ENCODE data around the gene UBE2D3.

DNA sequence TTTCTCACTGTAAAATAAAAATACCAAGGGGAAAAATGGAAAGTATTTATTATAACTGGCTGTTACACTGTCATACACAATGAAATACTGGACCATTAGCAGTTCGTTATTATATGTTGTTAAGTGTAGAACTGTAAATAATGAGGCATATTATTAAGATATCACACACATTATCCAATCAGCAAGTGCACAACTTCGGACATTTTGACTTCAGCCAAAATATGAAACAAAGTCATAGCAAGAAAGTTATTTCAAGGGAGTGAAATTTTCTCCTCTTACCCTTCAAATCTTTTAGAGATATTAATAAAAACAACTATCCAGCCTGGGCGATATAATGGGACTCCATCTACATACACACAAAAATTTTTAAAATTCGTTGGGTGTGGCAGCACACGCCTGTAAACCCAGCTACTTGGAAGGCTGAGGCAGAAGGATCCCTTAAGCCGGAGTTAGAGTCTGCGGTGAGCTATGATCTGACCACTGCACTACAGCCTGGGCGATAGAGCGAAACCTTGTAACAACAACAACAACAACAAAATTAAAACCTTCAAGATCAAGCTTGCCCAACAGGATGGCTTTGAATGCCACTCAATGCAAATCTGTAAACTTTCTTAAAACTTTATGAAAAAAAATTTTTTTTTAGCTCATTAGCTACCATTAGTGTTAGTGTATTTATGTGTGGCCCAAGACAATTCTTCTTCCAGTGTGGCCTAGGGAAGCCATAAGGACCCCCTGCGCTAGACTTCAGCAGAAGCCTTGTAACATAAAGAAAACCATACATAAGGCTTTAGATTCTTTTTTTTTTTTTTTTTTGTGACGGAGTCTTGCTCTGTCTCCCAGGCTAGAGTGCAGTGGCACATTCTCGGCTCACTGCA is 40.2 kb upstream of the UBE2D3 start:
- TF ChIP-seq, protein P1, sequence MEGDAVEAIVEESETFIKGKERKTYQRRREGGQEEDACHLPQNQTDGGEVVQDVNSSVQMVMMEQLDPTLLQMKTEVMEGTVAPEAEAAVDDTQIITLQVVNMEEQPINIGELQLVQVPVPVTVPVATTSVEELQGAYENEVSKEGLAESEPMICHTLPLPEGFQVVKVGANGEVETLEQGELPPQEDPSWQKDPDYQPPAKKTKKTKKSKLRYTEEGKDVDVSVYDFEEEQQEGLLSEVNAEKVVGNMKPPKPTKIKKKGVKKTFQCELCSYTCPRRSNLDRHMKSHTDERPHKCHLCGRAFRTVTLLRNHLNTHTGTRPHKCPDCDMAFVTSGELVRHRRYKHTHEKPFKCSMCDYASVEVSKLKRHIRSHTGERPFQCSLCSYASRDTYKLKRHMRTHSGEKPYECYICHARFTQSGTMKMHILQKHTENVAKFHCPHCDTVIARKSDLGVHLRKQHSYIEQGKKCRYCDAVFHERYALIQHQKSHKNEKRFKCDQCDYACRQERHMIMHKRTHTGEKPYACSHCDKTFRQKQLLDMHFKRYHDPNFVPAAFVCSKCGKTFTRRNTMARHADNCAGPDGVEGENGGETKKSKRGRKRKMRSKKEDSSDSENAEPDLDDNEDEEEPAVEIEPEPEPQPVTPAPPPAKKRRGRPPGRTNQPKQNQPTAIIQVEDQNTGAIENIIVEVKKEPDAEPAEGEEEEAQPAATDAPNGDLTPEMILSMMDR (IDR thresholded peaks at IDR 0.05) = no peak
- no peak for TF ChIP-seq POLR2AphosphoS5 (IDR thresholded peaks at IDR 0.05)
